ENCODE measurements around the gene PKN1.
A peak's percentile ranks its signal among the peaks of the same experiment; 100 is the strongest.

The PKN1 gene

GRCh38 chr19:14407605-14408484 lies 25.3 kb upstream of the PKN1 start:
- DNase-seq, result no peak

GRCh38 chr19:14408491-14409145 lies 24.5 kb upstream of the PKN1 start:
- no peak for DNase-seq

DNA sequence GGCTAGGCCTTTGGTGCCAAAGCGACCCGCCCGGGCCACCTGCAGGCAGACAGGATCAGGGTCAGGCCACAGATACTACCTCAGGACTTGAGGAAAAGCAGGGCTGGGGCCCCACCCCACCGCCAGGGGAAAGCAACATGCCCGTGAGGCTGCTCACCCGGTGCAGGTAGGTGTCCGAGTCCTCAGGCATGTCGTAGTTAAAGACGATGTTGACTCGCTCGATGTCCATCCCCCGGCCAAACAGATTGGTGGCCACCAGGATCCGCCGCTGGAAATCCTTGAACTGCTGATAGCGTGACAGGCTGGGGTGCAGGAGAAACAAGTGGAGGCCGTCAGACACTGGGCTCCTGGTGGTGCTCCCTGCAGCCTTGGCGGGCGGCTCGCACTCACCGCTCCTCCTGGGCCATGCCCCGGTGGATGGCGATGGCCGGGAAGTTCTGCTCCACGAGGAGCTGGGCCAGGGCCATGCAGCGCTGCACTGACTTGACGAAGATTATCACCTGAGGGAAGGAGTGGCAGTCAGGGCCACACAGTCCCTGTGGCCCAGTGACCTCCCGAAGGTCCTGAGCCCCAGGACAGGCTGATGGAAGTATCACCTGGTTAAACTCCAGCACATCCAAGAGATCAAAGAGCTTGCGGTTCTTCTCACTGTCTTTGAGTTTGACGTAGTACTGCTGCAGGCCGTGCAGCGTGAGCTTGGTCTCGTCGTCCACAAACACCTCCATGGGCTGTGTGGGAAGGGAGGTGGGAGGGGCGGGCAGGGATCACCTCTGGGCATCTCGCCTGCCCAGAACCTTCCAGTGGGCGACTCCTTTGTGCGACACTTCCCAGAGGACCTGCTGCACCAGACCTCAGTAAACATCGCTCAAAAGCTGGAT lies 23.7 kb upstream of the PKN1 start:
- no peak for DNase-seq

- no peak for DNase-seq
Observed at GRCh38 chr19:14410091-14411051, 22.7 kb upstream of the PKN1 start.

DNA sequence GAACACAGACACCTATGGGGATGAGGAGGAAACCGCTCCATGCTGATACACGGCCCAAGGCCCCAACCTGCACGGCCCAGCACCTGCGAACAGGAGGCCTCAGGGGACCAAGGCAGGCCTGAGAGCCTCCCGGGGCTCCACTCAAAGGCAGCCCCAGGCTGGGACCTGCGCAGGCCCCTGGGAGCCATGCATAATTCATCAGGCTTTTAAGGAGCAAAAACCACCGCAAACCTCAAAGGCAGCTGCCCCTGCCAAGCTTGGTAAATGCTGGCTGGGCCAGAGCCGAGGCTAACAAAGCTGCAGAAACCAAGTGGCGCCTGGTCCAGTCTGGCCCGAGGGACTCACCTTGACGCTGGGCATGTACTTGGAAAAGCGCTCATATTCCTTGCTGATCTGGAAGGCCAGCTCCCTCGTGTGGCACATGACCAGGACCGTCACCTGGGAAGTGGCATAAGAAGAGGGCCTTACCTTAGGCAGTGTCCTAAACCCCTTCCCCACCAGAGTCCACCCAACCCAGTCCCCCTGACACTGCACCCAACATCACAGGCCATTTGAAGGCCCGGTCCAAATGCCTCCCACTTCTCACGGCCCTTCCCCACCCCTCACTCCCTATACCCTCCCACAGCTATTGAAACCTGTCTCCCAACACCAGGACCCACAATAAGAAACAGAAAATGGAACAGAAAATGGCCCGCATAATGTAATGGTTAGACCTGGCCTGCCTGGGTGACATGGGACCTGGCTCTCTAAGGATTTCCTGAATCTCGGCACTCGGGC lies 21.8 kb upstream of the PKN1 start:
- DNase-seq, result no peak

GRCh38 chr19:14411938-14412245 lies 21.2 kb upstream of the PKN1 start:
- no peak for DNase-seq

DNA sequence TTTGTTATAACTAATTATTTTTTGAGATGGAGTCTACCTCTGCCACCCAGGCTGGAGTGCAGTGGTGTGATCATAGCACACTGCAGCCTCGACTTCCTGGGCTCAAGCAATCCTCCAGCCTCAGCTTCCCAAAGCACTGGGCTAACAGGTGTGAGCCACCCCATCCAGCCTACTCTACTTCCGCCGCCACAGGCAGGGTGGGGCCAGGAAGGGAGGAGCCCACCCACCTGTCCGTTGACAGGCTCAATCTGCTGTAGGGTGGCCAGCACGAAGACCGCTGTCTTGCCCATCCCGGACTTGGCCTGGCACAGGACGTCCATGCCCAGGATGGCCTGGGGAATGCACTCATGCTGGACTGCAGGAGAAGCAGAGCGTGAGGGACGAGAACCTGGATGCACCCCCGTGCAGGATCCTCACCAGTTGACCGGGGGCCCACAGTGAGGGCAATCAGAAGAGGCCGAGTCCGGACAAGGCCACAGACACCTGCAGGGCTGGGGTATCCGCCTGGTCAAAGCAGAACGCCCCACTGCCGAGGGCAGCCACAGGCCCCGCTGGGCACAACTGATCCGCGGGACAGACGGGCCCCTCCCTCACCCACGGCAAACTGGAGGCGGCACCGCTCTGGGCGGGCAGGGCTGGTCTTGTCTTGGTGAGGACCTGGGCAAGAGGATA lies 20.6 kb upstream of the PKN1 start:
- DNase-seq, result no peak

DNA sequence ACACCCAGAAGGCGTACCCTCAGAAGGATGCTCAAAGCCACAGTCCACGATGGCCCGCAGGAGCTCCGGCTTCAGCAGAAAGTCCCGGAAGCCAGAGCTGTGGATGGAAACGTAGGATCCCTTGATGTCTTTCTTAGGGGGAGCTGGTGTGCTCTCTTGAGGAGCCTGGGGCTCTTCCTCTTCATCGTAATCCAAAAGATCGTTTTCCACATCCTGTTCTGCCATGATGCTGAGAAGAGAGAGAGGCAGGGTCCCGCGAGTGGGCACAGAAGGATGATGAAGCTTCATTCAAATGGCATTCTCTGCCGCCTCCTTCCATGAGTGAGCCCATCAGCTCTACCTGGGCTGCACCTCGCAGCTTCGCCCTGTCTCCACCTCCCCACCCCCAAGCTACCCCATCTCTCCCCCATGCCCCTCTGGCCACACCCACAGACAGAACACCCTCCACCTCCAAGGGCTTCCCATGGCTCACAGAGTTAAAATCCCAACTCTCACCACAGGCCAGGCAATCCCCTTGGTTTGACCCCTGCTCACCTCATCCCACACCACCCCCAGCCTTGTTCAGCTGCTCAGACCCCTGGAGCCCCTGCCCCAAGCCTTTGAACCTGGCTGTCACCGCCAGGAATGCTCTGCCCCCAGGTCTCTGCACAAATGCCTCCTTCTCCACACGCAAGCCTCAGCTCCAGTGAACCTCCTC lies 20.0 kb upstream of the PKN1 start:
- no peak for DNase-seq

DNA sequence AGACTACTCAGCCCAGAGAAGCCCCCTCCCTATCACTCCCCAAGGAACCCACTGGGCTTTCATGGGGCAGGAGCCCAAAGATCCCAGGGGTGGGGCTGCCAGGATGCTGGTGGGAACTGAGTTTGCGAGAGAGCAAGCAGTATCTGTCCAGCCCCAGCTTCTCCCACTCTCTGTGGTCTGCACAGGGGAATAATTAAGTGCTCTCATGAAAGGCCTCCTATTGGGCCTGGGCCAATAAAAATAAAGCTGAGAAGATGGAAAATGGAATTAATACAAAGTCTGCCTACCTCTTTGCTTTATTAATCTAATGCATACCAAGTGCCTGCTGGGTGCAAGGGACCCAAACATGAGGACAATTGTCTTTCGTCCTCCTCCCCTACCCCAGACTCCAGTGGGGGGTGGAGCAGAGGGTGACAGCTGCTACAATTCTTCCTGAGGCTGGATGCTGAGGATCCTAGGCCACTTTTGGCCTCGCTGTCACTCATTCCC lies 19.4 kb upstream of the PKN1 start:
- DNase-seq, result peak; percentile 26

GRCh38 chr19:14414926-14415690 lies 18.0 kb upstream of the PKN1 start:
- no peak for DNase-seq

GRCh38 chr19:14416817-14417231 lies 16.3 kb upstream of the PKN1 start:
- DNase-seq, result no peak

GRCh38 chr19:14418856-14419105 lies 14.3 kb upstream of the PKN1 start:
- no peak for DNase-seq

DNA sequence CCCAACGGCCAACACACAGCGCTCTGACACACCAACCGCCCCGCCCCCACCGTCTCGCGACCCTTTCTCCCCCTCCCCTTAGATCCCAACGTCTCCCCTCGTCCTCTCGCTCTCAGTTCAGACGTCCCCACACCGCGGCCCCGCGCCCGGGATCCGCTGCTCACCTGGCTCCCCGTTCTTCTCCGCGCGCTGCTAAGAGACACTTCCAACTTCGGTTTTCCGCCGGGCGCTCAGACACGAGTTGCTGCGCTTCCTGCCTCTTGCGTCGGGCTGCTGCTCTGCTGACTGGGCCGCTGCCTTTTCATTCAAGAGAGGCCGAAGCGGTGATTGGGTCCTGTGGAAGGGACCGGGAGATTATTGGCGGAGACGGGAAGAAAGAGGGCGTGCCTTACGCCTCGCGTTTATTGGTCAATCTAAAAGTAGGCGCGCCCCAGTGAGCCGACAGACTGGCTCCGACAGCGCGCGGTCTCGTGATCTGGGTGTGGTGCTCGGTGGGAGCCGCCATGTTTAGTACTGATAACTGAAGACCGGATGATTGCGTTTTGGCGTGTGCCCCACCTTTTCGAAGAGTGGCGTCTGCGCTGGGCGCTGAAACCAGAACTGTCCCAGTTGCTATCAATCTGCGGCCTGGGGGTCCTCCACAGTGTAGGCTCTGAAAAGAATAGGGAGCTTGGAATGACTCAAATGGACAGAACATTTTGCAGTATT lies 13.8 kb upstream of the PKN1 start, which contains the start of gene DDX39A:
Gene DDX39A (minus strand): TSS at position 236 of the 708 bp plus-strand sequence. CDS start 6,121 bp downstream, outside the sequence.
- peak; percentile 99 for DNase-seq

- DNase-seq, result no peak
Observed at GRCh38 chr19:14425696-14426138, 7.4 kb upstream of the PKN1 start.

DNA sequence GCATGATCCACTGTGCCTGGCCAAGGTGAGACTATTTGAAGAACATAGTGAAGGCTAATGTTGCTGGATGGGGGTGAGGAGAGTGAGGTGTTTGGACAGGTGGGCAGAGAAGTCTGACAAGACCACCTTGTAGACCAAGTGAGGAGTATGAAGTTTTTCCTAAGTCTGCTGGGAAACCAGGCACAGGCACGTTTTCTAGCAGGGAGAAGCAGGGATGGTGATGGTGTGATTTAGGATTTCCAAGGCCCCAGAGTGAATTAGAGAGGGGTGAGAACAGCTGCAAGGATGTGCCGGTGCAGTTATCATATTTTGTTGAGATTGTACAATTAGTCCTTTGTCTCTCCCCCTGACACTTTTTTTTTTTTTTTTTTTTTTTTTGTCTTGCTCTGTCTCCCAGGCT lies 5.6 kb upstream of the PKN1 start:
- no peak for DNase-seq

DNA sequence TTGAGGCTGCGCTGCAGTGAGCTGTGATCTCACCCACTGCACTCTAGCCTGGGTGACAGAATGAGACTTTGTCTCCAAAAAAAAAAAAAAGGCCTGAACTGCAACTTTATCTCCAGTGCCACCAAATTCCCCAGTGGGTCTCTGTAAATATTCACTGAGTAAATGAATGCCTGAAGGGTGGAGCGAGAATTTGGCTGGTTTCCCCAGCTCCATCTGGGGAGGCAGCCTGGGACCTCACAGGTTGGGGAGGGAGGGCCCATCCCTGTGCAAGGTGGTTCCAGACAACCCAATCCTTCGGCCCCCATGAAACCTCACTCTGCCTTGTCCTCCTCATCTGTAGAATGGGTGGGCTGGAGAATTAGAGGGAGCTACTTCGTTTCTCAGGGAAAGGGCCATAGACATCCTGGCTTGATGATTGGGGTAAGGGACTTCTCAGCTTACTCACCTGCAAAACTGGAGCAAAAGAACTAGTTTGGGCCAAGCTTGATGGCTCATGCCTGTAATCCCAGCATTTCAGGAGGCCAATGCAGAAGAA lies 4.2 kb upstream of the PKN1 start:
- DNase-seq, result no peak

DNA sequence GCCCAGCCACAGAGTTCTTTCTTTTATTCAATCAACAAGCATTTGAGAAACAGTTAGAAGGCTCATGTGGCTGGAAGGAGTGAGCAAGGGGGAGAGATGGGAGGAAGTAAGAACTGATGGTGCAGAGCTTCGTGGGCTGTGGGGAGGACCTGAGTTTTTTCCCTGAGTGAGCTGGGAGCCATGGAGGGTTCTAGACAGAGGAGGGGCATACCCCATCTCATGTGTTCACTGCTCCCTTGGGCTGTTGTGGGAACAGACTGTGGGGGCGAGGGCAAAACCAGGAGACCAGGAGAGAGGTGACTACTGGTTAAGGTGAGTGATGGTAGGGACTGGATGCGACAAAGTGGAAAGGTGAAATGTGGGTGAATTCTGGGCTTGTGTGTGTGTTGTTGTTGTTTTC lies 2.4 kb upstream of the PKN1 start:
- DNase-seq, result no peak

Data from NCI-H1105 treated with DMSO at 0.1 percent for 48 hours (cell line).